HL-60 (cell line): ENCODE data around the gene CLNS1A.

Experiments
- CTCF ChIP-seq: IDR thresholded peaks from one replicate; pipeline ENCODE4 v1.5.1; 2011; ENCODE audit warnings: low read length, control low read depth, inconsistent platforms; ENCODE audit not compliant: insufficient read depth
- REST ChIP-seq: IDR thresholded peaks from 2 replicates; pipeline ENCODE4 v1.6.1; 2012; ENCODE audit warnings: low read depth; ENCODE audit not compliant: insufficient replicate concordance

- TF ChIP-seq CTCF: no peak
- TF ChIP-seq REST: no peak
These were observed 25.7 kb downstream of the CLNS1A start for GRCh38 chr11:77611921-77612320.
